Naive thymus-derived CD8-positive, alpha-beta T cell (primary cell): ENCODE measurements around the gene SLC5A12. TPM values are rescaled to one million over a fixed set of nuclear protein-coding genes. Genes with fewer than 3 reads are reported as not detected.

Experiments
- ATAC-seq, 2 donors: fragments of 150-1000 bp; cut with Tn5 transposase in 1 of 2; sonication (Bioruptor Pico), chemical (Tn5 transposase) in 1 of 2; 1 replicate in 1 of 2; 2 replicates in 1 of 2; pipeline ENCODE4 v1.10.0; 2021; ENCODE audit warnings: mild to moderate bottlenecking in 2 of 2, moderate library complexity in 2 of 2
- POLR2A ChIA-PET: fragments of 350-600 bp; sonication (Branson Sonifier 250); formaldehyde crosslinking; loops from one replicate; lab custom pipeline; 2021; ENCODE audit warnings: antibody characterized with exemption; lab: Charles Lee
- DNase-seq, 10 donors: peaks; one replicate each; pipeline versions ENCODE4 v3.0.0 to v3.0.0-alpha.2; 2020 to 2022
- H3K27ac Mint-ChIP-seq, 10 donors: one replicate each; pipeline ENCODE4 v1.8.0; 2020 to 2022; ENCODE audit warnings: mild to moderate bottlenecking in 10 of 10, mixed read lengths in 10 of 10, moderate library complexity in 4 of 10, inconsistent platforms in 1 of 10
- H3K27me3 Mint-ChIP-seq, 5 donors: one replicate each; pipeline ENCODE4 v1.8.0; 2021 to 2022; ENCODE audit warnings: mixed read lengths in 5 of 5
- H3K36me3 Mint-ChIP-seq, 3 donors: one replicate each; pipeline ENCODE4 v1.8.0; 2020 to 2022; ENCODE audit warnings: mixed read lengths in 3 of 3, mild to moderate bottlenecking in 2 of 3, inconsistent platforms in 1 of 3
- H3K4me1 Mint-ChIP-seq, 4 donors: one replicate each; pipeline ENCODE4 v1.8.0; 2021 to 2022; ENCODE audit warnings: mixed read lengths in 4 of 4
- H3K4me3 Mint-ChIP-seq, 10 donors: one replicate each; pipeline ENCODE4 v1.8.0; 2020 to 2022; ENCODE audit warnings: mild to moderate bottlenecking in 10 of 10, mixed read lengths in 10 of 10, moderate library complexity in 6 of 10, inconsistent platforms in 1 of 10
- H3K9me3 Mint-ChIP-seq, 9 donors: one replicate each; pipeline ENCODE4 v1.8.0; 2020 to 2022; ENCODE audit warnings: mixed read lengths in 9 of 9, mild to moderate bottlenecking in 3 of 9, inconsistent platforms in 1 of 9, moderate library complexity in 1 of 9
- polyA plus RNA-seq, 3 donors: library from polyadenylated mRNA; unstranded; fragments of 300-500 nt; fragmentation: Illumina TruSeq; gene quantifications; one replicate each; pipeline ENCODE4 v1.2.3, GENCODE V29; 2021
- total RNA-seq, 8 experiments: library from RNA in 2 of 8; stranded (reverse) in 2 of 8; gene quantifications; one replicate each; pipeline ENCODE4 v1.2.3 and lab custom pipeline; 2021 to 2026

The SLC5A12 gene
- total and polyA plus RNA-seq, 5 experiments from 2014 or later: not detected

DNA sequence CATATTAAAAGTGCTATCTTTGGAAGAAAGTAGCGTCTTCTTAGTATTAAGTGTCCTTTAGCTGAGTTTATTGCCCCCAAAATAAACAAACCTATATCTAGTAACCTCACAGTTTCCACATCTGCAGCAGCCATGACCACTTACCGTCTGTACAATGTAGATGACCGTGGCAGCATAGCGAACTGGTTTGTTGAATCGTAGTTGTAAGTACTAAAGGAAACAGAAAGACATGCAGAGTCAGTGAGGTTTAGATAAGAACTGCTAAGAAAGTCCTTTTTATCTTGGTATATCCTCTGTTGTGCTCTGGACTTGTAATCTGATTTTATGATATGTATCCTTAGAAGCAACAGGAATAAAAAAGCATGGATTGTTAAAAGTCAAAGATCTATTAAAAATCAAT lies 9.4 kb downstream of the SLC5A12 start:
- Mint-ChIP-seq H3K27me3 (no peaks in the 10 kb centered on the region), H3K36me3 (no peaks in the 10 kb centered on the region), H3K4me3 (no peak overlapping the region), H3K27ac (no peak overlapping the region), H3K9me3 (peaks cover 0 to 5% (median 0%) of the 10 kb centered on the region in 9 donors), H3K4me1 (no peaks in the 10 kb centered on the region)
- DNase-seq: no peak
- ATAC-seq: no peak
- POLR2A ChIA-PET: no interaction called here

DNA sequence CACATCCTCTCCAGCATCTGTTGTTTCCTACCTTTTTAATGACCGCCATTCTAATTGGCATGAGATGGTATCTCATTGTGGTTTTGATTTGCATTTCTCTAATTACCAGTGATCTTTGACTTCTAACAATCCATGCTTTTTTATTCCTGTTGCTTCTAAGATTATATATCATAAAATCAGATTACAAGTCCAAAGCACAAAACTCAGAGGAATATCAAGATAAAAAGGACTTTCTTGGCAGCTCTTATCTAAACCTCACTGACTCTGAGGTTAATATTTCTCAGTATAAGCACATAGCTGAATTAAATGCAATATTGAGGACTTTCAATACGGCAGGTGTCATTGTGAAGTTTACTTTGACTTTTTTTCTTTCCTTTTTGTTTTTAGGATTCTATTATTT lies 11.4 kb downstream of the SLC5A12 start:
- DNase-seq: no peak
- Mint-ChIP-seq H3K36me3 (no peaks in the 10 kb centered on the region), H3K4me1 (no peaks in the 10 kb centered on the region), H3K4me3 (no peak overlapping the region), H3K9me3 (peaks cover 0 to 8% (median 0%) of the 10 kb centered on the region in 9 donors), H3K27me3 (no peaks in the 10 kb centered on the region), H3K27ac (no peak overlapping the region)
- POLR2A ChIA-PET: no interaction called here
- ATAC-seq: no peak

DNA sequence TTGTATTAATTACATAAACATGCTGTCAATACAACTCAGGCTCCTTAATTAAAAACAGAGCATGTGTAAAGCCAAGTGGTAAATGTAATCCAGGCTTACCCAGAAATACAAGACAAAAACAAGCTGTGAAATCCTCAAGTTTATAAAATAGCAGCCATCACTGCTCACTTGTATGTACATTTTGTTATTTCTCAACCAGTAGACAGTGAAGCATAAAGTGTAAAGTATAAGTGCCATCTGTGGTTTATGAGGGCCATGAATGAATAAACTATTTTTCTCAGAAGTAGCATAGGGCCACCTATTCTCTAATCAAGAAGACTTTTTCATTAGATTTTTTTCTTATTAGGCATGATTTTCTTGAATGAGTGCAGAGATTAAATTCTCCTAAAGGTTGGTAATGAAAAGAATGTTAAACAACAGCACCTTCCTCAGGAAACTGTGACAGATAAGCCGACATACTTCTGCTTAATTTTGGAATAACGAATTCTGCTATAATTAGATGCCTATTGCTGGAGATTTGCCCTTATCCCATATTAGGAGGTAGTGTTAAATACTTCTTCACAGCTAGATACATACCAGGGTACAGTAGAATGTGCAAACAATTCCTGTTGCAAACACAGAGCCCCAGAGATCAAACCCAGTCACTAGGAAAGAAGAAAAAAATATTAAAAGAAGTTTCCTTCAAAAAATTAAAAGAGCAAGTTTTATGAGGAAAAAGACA lies 13.0 kb downstream of the SLC5A12 start:
- Mint-ChIP-seq H3K36me3 (no peaks in the 10 kb centered on the region), H3K4me3 (no peak overlapping the region), H3K27ac (no peak overlapping the region), H3K9me3 (peaks cover 0 to 14% (median 2%) of the 10 kb centered on the region in 9 donors), H3K27me3 (no peaks in the 10 kb centered on the region), H3K4me1 (no peaks in the 10 kb centered on the region)
- DNase-seq (no peak), ATAC-seq (no peak)
- POLR2A ChIA-PET: no interaction called here

DNA sequence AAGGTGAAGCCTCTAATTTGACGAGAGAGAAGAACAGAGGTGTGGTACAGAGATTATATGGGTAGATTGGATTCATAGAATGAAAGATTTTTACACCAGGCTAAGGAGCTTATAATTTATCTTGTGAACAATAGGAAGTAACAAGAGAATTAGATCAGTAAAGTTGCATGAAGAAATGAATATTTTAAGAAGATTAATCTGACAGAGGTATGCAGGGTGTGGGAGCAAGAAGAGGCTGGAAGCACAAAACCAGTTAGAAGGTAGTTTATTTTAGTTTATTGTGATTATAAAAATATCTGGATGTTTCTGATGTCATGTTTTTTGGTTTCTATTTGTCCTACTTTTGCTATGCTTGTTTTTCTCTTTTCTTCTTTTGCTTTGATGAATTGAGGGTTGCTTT lies 15.7 kb downstream of the SLC5A12 start:
- Mint-ChIP-seq H3K27ac (no peak overlapping the region), H3K36me3 (no peaks in the 10 kb centered on the region), H3K4me3 (no peak overlapping the region), H3K9me3 (peaks cover 0 to 16% (median 0%) of the 10 kb centered on the region in 9 donors), H3K27me3 (no peaks in the 10 kb centered on the region), H3K4me1 (no peaks in the 10 kb centered on the region)
- ATAC-seq: no peak
- POLR2A ChIA-PET: no interaction called here
- no peak for DNase-seq

DNA sequence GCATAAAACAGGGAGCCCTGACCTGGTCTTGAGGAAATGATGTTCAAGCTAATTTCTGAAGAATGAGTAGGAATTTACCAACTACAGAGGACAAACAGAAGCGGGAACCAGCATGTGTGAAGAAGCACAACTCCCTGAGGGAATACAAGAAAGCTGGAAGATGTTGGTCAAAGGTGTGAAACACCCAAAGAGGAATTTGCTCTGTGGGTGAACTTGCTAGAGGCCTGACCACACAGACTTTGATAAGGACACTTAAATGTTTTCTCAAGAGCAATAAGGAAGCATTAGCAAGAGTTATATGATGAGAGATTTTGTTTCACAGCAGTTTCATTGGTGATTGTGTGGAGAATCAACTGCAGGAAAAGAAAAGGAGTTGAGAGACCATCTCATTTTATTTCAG lies 17.6 kb downstream of the SLC5A12 start:
- POLR2A ChIA-PET: no interaction called here
- no peak overlapping the region for H3K4me3 Mint-ChIP-seq
- no peaks in the 10 kb centered on the region for H3K4me1 Mint-ChIP-seq
- ATAC-seq: no peak
- peaks cover 0 to 16% (median 0%) of the 10 kb centered on the region in 9 donors for H3K9me3 Mint-ChIP-seq
- DNase-seq: no peak
- H3K27ac Mint-ChIP-seq: no peak overlapping the region
- no peaks in the 10 kb centered on the region for H3K36me3 Mint-ChIP-seq
- H3K27me3 Mint-ChIP-seq: no peaks in the 10 kb centered on the region

DNA sequence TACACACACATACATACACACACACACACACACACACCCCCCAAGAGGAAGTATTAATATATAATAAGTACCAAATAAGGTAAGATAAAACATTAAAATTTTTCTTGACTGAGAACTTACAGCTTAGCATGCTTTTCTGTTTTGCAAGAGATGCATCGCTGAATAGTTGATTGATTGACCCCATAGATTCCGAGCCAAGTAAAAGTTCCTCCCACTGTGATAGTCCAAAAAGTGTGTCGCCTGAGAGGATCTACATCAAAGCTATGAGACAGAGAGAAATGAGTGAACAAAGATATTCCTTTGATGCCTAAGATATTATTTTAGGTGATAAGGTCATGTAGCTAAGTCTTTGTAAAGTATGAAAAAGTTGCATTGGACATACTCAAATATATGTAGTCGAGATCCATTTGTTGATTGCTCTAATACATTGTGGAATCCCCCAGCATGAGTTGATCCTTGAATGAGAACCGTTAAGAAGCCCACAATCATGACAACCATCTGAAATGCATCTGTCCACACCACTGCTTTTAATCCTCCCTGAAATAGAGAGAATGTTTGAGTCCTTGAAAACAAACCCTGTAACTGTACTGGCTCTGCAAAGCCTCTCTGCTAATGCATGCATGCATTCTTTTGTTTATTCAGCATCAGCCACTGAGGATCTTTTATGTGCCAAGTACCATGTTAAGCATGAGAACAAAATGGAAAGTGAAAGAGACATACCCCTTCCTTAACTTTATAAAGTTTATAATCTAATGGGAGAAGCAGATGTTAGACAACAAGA lies 18.3 kb downstream of the SLC5A12 start:
- Mint-ChIP-seq H3K4me3 (no peak overlapping the region), H3K27ac (no peak overlapping the region), H3K9me3 (peaks cover 0 to 16% (median 2%) of the 10 kb centered on the region in 9 donors), H3K36me3 (no peaks in the 10 kb centered on the region), H3K27me3 (no peaks in the 10 kb centered on the region), H3K4me1 (no peaks in the 10 kb centered on the region)
- ATAC-seq (no peak), DNase-seq (no peak)
- POLR2A ChIA-PET: no interaction called here

DNA sequence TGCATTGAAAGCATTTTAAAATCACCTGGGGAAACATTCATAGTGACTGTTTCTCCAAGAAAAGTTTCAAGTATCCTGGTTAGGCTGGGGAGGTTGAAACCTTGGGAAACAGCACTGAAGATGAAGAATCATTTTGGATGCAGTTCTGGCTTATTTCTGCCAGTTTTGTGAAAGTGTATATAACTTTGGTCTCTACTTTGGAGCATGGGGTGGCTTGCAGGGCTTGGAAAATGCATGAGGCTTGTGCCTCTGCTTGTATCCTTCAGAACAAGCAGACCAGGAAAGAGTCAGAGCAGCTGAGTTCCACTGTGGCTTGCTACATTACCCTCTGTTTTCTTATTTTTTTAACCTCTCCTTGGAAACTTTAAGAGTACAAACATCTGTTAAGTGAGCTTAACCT lies 19.5 kb downstream of the SLC5A12 start:
- POLR2A ChIA-PET: no interaction called here

DNA sequence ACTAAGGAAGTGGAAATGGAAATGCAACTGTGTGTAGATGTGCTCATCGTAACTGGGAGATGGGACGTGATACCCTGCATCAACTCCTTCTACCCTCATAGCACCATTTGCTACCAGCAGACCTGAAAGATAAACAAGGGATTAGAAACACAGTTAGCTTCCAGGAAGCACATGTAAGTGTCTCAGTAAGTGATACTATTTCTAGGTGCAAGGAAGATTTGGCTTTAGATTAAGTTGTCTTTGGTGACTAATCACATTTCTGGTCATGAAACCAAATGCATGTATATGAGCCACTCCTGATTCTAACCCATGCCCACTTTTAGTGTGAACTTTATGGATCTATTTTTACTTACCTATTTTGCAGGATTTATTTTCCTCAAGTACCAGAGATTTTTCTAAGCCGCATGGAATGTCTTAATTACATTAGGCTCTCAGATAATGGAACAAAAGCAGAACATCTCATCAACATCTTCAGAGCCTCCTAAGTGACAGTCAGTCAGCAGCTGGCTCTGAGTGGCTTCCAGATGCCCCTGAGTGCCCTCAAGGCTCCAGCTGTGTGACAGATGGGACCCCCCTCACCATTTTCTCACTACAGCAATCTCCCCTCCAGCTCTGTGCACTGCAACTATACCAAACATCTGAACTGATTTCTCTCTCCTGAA lies 21.2 kb downstream of the SLC5A12 start:
- H3K36me3 Mint-ChIP-seq: no peaks in the 10 kb centered on the region
- no peak for ATAC-seq
- no peak for DNase-seq
- H3K27ac Mint-ChIP-seq: no peak overlapping the region
- H3K4me1 Mint-ChIP-seq: no peaks in the 10 kb centered on the region
- peaks cover 0 to 16% (median 0%) of the 10 kb centered on the region in 9 donors for H3K9me3 Mint-ChIP-seq
- no peak overlapping the region for H3K4me3 Mint-ChIP-seq
- H3K27me3 Mint-ChIP-seq: no peaks in the 10 kb centered on the region
- POLR2A ChIA-PET: no interaction called here

More for the DNA sequence above, 19.5 kb downstream of the SLC5A12 start:
- Mint-ChIP-seq H3K27ac (no peak overlapping the region), H3K36me3 (no peaks in the 10 kb centered on the region), H3K27me3 (no peaks in the 10 kb centered on the region), H3K4me1 (no peaks in the 10 kb centered on the region), H3K9me3 (peaks cover 0 to 16% (median 2%) of the 10 kb centered on the region in 9 donors), H3K4me3 (no peak overlapping the region)
- no peak for ATAC-seq
- DNase-seq: no peak

DNA sequence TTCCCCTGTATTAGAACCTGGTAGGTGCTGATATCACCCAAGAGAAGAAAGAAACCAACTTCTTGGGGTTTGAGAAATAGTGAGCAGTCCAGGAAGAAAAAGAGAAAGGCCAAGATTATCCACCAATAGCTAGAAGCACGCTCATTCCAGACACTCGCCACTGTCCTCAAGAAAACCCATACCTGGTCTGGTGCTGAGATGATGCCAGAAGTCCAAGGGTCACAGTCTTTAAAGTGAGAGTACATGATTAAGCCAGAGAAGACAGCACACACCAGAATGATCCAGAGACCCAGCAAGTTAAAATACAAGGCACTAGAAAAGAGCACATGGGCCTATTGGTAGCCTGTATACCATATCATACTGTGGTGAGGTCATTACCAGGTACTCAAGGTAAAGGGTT lies 23.6 kb downstream of the SLC5A12 start:
- no peak overlapping the region for H3K27ac Mint-ChIP-seq
- POLR2A ChIA-PET: no interaction called here
- DNase-seq: no peak
- ATAC-seq: no peak
- H3K27me3 Mint-ChIP-seq: no peaks in the 10 kb centered on the region
- no peaks in the 10 kb centered on the region for H3K4me1 Mint-ChIP-seq
- H3K4me3 Mint-ChIP-seq: no peak overlapping the region
- H3K9me3 Mint-ChIP-seq: peaks cover 0 to 3% (median 0%) of the 10 kb centered on the region in 9 donors
- no peaks in the 10 kb centered on the region for H3K36me3 Mint-ChIP-seq

DNA sequence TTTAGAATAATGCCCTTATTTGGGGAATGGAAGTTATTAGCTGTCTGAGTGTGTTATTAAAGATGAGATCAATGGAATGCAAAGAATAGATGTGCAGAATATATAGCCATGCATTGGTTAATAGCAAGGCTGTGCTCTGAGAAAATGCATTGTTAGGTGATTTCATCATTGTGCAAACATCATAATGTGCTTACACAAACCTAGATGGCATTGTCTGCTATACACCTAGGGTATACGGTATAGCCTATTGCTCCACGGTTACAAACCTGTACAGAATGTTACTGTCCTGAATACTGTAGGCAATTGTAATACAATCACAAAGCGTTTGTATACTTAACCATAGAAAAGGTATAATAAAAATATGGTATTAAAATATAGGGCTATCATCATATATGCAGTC lies 25.5 kb downstream of the SLC5A12 start:
- ATAC-seq: no peak
- Mint-ChIP-seq H3K4me1 (no peaks in the 10 kb centered on the region), H3K27ac (no peak overlapping the region), H3K27me3 (no peaks in the 10 kb centered on the region), H3K4me3 (no peak overlapping the region), H3K9me3 (peaks cover 0 to 3% (median 0%) of the 10 kb centered on the region in 9 donors), H3K36me3 (no peaks in the 10 kb centered on the region)
- DNase-seq: no peak
- POLR2A ChIA-PET: no interaction called here

DNA sequence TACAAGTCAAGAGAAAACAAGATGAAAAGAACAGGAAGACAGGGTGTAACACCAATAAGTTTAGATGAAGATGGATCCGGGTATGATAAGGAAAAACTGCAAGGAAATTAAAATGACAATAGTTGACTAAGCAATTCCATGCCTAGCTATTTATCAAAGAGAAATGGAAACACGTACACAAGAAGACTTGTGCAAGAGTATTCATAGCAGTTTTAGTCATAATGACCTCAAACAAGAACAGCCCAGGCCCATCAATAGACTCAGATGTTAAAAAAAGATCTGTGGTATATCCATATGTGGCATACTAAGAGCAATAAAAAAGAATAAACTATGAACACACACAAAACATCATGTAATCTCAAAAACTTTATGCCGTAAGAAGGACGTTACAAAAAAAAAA lies 33.2 kb downstream of the SLC5A12 start:
- H3K4me1 Mint-ChIP-seq: no peaks in the 10 kb centered on the region
- no peak for ATAC-seq
- POLR2A ChIA-PET: no interaction called here
- no peak overlapping the region for H3K27ac Mint-ChIP-seq
- peaks cover 0 to 2% (median 0%) of the 10 kb centered on the region in 9 donors for H3K9me3 Mint-ChIP-seq
- H3K36me3 Mint-ChIP-seq: no peaks in the 10 kb centered on the region
- no peak overlapping the region for H3K4me3 Mint-ChIP-seq
- no peak for DNase-seq
- H3K27me3 Mint-ChIP-seq: no peaks in the 10 kb centered on the region

DNA sequence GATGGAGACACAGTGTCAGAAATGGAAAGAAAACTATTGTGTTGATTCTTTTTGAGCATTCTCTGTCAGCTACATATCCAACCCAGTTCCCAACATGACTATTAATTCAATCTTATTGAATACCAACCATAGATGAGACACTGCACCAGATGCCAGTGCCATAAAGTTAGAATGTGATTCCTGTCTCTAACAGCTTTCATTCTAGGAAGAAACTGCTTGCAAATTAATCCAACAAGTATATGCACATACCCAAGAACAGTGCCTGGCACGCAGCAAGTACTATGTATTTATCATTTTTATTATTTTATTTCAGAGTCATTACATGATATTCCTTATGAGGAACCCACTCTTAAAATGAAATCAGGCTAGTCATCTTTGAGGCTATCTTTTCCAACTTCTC lies 34.5 kb downstream of the SLC5A12 start:
- Mint-ChIP-seq H3K27ac (no peak overlapping the region), H3K27me3 (no peaks in the 10 kb centered on the region)

DNA sequence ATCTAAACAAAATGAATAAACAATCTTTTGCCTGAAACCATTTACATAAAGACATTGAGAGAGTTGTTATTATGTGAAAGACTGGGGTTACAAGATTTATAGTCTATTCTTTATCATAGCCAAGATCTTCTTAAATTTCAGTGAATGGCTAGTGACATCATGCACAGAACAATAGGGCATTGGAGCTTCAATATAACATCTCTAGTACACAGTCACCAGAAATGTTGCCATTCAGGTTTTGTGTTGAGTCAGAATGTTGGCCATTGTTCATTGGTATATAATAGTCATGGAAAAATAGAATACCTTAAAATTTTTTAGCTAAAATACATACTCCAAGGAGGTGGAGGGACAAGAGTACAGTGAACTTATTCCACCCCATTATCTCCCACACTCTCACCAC lies 44.3 kb downstream of the SLC5A12 start:
- POLR2A ChIA-PET: no interaction called here
- no peaks in the 10 kb centered on the region for H3K27me3 Mint-ChIP-seq
- ATAC-seq: no peak

More for the DNA sequence above, 34.5 kb downstream of the SLC5A12 start:
- Mint-ChIP-seq H3K4me1 (no peaks in the 10 kb centered on the region), H3K4me3 (no peak overlapping the region), H3K9me3 (peaks cover 0 to 2% (median 0%) of the 10 kb centered on the region in 9 donors), H3K36me3 (no peaks in the 10 kb centered on the region)
- DNase-seq (no peak), ATAC-seq (no peak)
- POLR2A ChIA-PET: no interaction called here

More for the DNA sequence above, 44.3 kb downstream of the SLC5A12 start:
- Mint-ChIP-seq H3K4me3 (no peak overlapping the region), H3K27ac (no peak overlapping the region), H3K4me1 (peaks cover 0 to 1% (median 0%) of the 10 kb centered on the region in 4 donors), H3K36me3 (no peaks in the 10 kb centered on the region), H3K9me3 (peaks cover 0 to 20% (median 2%) of the 10 kb centered on the region in 9 donors)
- DNase-seq: no peak
